ENCODE measurements around the gene NOL11. TPM values are rescaled to one million over a fixed set of nuclear protein-coding genes. Genes with fewer than 3 reads are reported as not detected.

NOL11 gene
- polyA plus RNA-seq, 2 of the 4 experiments (the other 2 are of a cell fraction), result 79.6 to 118 TPM

GRCh38 chr17:67696347-67696746 is 21.4 kb upstream of the NOL11 start:
- Histone ChIP-seq H3K9me3 (no peaks in the 10 kb centered on the region), H3K4me2 (no peak overlapping the region), H3K27ac (no peak overlapping the region), H3K4me3 (no peak overlapping the region), H3K4me1 (no peaks in the 10 kb centered on the region)
- no peak for TF ChIP-seq HEYL (CRISPR knock-in tag; IDR thresholded peaks at IDR 0.05)
- no peak for TF ChIP-seq RAD21 (conservative IDR thresholded peaks at IDR 0.05 in 1 of 2, IDR thresholded peaks at IDR 0.05 in 1 of 2)
- TF ChIP-seq JUNB (IDR thresholded peaks at IDR 0.05), result no peak
- no peak for TF ChIP-seq USF2 (IDR thresholded peaks at IDR 0.05)
- no peak for TF ChIP-seq BHLHE40 (IDR thresholded peaks at IDR 0.05; ENCODE audit: low read depth, low read length)
- no peak for TF ChIP-seq PHF8 (IDR thresholded peaks at IDR 0.05; ENCODE audit: borderline replicate concordance, low read depth)
- TF ChIP-seq HOXA7 (CRISPR knock-in tag; IDR thresholded peaks at IDR 0.05), result no peak
- TF ChIP-seq FOSL2 (IDR thresholded peaks at IDR 0.05), result no peak
- TF ChIP-seq FOSL2 (CRISPR knock-in tag; IDR thresholded peaks at IDR 0.05), result no peak
- TF ChIP-seq SMC3 (IDR thresholded peaks at IDR 0.05), result no peak
- TF ChIP-seq HDAC2 (IDR thresholded peaks at IDR 0.05), result no peak
- no peak for TF ChIP-seq PBX3 (IDR thresholded peaks at IDR 0.05)
- TF ChIP-seq POLR2A (IDR thresholded peaks at IDR 0.05; ENCODE audit: low read length), result no peak
- ChIA-PET POLR2A (no interaction called here), CTCF (interaction anchor here (1.0 to 4.5 kb wide), 7 partner anchors 13 to 322 kb away, joined by 3 to 24 read pairs (median 4); no protein-coding TSS in a partner anchor)
- no peak for ATAC-seq
- FAIRE-seq, result no peak
- DNase-seq (ENCODE audit: low read depth in 1 of 2, low spot score in 1 of 2), result no peak
- 89% methylated on average over 3 of the region's 3 CpGs for WGBS (ENCODE audit: missing lambda C conversion rate)

- ChIA-PET POLR2A (no interaction called here), CTCF (interaction anchor here (0.6 to 4.5 kb wide), 9 partner anchors 15 to 330 kb away, joined by 3 to 24 read pairs (median 4); no protein-coding TSS in a partner anchor)
- TF ChIP-seq CBX8 (IDR thresholded peaks at IDR 0.05) (no peak), EP300 (IDR thresholded peaks at IDR 0.05) (no peak), HOXB5 (CRISPR knock-in tag; IDR thresholded peaks at IDR 0.05) (no peak), BHLHE40 (IDR thresholded peaks at IDR 0.05; ENCODE audit: low read depth, low read length) (no peak), USF2 (IDR thresholded peaks at IDR 0.05) (no peak), ZNF302 (CRISPR knock-in tag; IDR thresholded peaks at IDR 0.05) (no peak), CEBPB (IDR thresholded peaks at IDR 0.05) (no peak), POLR2A (IDR thresholded peaks at IDR 0.05; ENCODE audit: low read length) (no peak), BCL3 (IDR thresholded peaks at IDR 0.05) (no peak), ELK1 (IDR thresholded peaks at IDR 0.05; ENCODE audit: low read depth, low read length) (no peak), HDAC2 (IDR thresholded peaks at IDR 0.05) (no peak), HEYL (CRISPR knock-in tag; IDR thresholded peaks at IDR 0.05) (no peak)
- WGBS (ENCODE audit: missing lambda C conversion rate), result 69% methylated on average over 4 of the region's 4 CpGs
- Histone ChIP-seq H3K4me2 (no peak overlapping the region), H3K9me3 (no peaks in the 10 kb centered on the region), H3K4me3 (no peak overlapping the region), H3K27ac (no peak overlapping the region), H3K4me1 (no peaks in the 10 kb centered on the region)
- no peak for DNase-seq (ENCODE audit: low read depth in 1 of 2, low spot score in 1 of 2)
- FAIRE-seq, result peak; percentile 70
- no peak for ATAC-seq
Observed at GRCh38 chr17:67696853-67697498, 20.8 kb upstream of the NOL11 start.
